COLO668 (cell line): ENCODE measurements around the gene LTC4S.

Experiments
- DNase-seq: peaks from one replicate; lab custom pipeline; 2025; ENCODE audit not compliant: unreplicated experiment; lab: John Stamatoyannopoulos, UW

LTC4S gene

DNA sequence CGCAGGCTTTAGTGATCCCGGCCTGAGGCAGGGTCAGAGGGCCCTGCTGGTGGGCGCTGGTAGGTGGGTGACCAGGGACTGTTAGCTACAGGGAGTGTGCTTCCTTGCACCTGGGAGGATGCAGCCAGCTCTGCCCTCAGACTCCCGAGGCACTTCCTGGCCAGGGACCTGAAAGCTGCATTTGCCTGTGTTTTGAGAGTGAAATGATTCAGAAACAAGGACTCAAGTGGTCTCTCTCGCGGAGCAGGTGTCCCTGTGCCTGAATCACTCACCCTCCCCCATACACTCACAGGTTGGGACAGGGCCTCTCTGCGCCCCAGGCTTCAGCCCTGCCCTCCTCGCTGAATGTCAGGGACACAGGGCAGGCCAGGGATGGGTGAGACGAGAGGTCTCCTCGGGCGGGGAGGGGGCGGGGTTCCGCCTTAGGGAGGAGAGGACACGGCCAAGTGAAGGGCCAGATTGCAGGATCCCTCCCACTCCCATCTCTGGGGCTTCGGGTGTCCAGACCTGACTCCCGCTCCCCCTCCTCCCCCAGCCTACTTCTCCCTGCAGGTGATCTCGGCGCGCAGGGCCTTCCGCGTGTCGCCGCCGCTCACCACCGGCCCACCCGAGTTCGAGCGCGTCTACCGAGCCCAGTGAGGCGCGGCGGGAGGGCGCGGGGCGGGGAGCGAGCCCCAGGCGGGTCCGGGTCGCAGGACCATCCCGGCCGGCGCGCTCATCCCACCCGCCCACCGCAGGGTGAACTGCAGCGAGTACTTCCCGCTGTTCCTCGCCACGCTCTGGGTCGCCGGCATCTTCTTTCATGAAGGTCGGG is 1.5 kb downstream of the LTC4S start:
- DNase-seq, result peak; percentile 75

- peak; percentile 90 for DNase-seq
Measured at GRCh38 chr5:179795863-179796833, 2.4 kb downstream of the LTC4S start.

DNA sequence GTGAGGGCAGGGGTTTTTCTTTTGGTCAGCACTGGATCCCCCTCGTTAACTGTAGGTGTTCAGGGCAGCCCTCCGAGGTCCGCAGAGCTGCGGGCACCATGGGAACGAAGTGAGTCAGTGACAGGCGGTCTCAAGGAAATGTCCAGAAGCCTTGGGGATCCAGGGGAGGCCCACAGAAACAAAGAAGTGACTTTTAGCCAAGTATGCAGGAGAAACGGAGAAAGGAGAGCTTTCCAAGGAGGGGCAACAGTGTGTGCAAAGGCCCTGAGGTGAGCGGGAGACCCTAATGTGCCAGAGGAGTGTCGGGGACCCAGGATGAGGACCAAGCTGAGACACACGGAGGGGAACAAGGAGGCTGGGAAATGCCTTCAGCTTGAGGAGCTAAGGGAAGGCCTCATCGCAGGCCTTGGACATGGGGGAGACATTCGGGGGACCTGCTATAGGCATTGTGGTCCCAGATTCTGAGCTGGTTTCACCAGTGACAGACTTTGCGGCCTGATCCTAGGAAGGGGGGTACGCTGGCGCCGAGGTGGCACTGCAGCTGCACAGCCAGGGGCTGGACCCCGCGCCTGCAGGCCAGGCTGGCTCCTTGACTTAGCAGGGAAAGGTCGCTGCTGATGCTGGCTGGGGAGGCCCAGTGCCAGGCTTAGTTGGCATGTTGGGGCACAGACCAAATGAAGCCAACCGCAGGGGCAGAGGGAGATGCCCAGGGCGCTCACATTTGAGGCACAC is 3.3 kb downstream of the LTC4S start:
- no peak for DNase-seq

- DNase-seq, result no peak
Measured at GRCh38 chr5:179797741-179798140, 4.0 kb downstream of the LTC4S start.

- no peak for DNase-seq
Measured at GRCh38 chr5:179798144-179798770, 4.5 kb downstream of the LTC4S start.

DNA sequence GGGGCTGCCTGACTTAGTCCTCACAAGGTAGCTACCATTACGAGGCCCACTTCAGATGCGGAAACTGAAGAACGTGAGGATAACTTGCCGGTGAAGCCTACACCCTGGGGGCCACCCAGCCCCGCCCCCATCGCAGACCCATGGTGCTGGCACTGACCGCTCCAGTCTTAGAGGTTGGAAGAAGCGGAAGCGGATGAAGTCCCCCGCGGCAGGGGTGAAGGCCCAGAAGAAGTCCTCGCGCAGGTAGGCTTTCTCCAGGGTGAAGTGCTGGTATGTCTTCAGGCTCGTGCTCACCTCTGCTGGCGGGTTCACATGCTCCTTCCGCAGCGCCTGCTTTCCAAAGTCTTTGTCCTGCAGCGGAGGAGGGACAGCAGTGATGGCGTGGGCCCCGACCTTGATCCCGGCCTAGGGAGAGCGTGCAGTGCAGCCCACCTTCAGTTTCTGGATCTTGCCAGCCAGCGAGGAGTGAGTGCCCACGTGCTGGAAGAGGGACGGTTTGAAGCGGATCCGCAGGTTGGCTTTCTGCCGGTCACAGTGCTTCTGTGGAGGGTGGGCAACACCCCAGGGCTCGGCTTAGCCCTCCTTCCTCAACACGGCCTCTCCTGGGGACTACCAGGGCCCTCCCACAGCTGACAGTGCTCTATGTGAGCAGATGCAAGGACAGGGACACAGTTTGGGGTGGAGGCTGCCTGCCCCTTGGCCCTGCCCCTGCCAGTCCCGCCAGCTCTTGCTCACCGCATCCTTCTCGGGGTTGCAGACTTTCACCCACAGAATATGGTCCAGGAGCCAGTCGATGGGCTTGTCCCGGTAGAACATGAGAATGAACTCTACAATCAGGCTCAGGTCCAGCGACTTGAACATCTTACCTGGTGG is 5.2 kb downstream of the LTC4S start:
- no peak for DNase-seq

GRCh38 chr5:179799644-179799973 is 5.8 kb downstream of the LTC4S start:
- no peak for DNase-seq

DNA sequence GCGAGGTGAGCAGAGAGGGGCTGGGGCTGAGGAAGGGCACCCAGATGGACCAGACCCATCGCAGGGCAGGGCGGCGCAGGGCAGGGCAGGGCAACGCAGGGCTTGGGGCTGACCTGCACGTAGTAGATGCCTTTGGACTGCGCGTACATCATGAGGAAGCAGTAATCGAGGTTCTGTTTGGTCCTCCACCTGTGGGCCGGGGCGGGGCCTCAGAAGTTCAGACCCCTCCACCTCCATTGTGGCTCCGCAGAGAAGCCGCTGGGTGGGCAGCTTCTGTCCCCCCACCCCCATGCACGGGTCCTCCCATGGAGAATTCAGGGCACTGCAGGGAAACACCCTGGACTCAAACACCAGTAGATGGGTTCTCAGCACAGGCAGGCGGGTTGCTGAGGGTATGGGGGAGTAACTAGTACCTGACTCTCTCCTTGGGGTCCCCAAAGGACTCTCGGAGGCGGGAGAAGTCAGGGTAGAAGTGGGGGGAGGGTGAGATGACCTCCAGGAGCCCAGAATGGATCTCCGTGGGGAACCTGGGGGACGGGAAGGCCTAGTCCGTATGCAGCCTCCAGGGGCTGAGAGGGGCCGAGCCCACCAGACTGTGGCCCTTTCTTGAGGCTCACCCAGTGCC is 6.4 kb downstream of the LTC4S start:
- no peak for DNase-seq

GRCh38 chr5:179800696-179801201 is 7.0 kb downstream of the LTC4S start:
- DNase-seq, result no peak

DNA sequence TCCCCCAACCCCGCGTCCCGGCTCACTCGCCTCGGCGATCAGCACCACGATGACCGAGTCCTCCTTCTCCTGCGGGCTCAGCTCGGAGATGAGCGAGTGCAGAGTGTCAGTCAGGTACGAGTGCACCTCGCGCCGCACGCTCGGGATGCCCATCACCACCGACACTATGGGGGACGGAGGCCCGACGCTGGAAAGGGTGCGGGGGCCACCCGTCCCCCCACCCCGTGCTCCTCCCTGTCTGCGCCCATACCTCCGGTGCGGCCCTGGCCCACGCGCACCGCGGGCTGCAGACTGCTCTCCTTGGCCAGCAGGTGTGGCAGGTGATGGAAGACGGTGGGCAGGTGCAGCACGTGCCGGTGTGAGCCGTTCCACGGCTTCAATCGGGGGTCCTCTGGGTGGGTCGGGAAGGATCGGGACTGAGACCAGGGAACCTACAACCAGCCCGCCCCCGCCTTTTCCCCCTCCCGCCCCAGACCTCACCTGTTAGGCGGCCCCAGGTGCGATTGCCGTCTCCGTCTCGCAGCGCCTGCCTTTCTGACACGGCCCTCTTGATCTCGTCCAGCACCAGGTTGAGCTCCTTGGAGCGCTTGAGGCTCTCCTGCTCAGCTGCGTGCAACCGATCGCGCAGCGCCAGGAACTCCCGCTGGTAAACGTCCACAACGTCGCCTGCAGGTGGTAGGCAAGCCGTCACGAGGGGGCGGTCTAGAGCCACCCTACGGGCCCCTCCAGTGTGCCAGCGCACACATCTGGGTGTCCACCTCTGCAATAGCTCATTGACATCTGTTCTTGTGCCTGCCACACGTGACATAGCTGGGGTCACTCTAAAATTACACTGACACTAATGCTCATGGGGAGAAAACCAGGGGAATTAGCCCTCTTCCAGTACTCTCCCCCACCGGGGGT is 7.8 kb downstream of the LTC4S start:
- peak; percentile 17 for DNase-seq

- no peak for DNase-seq
Measured at GRCh38 chr5:179802207-179802883, 8.6 kb downstream of the LTC4S start.

GRCh38 chr5:179802950-179803562 is 9.3 kb downstream of the LTC4S start:
- DNase-seq, result peak; percentile 88

GRCh38 chr5:179803651-179804554 is 10.1 kb downstream of the LTC4S start:
- peak; percentile 83 for DNase-seq

DNA sequence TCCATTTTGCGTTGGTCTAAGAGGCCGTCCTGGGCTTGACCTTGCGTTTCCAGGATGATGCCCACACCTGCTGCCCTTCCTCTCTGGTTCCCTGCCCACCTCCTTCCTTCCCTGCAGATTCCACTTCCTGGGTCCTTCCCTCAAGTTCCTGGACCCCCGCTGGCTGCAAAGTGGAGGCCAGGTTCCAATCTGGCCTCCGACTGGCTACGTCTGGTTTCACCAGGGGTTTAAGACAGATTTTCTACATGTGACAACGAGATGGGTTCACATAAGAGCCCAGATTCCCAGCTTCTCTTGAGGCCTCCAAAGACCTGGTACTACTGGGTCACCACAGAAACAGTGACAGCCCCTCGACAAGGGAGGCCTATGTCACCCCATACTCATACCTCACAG is 10.8 kb downstream of the LTC4S start:
- peak; percentile 3 for DNase-seq

DNA sequence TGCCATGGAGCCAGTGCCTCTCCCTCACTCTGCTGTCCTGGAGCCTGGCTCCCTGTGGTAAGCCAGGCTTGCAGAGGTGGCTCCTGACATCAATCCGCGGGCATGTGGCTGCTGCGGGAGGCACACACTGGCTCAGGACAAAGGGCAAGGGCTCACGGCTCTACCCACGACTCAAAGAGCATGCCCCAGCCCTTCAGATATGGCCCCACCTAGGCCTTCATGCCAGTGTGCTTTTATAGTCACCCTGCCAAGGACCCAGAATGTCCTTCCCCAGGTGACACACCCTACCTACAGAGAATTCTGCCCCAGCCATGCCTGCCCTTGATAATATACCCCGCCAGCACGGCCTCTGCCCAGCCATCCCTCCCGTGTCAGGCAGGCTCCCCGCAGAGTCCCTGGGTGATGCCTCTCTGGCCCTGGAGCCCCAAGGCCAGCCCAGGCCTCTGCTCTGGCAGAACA is 11.3 kb downstream of the LTC4S start:
- DNase-seq, result peak; percentile 41
